DMS79 treated with DMSO at 0.1 percent for 48 hours (cell line): ENCODE results near the gene TSEN54.

Experiments
- DNase-seq: peaks from one replicate; lab custom pipeline; 2025; lab: John Stamatoyannopoulos, UW

The TSEN54 gene

GRCh38 chr17:75488693-75489510 lies 27.4 kb upstream of the TSEN54 start:
- no peak for DNase-seq

- DNase-seq: no peak
Measured at GRCh38 chr17:75489511-75489955, 26.8 kb upstream of the TSEN54 start.

GRCh38 chr17:75490173-75490743 lies 26.1 kb upstream of the TSEN54 start:
- DNase-seq: no peak

- DNase-seq: no peak
Measured at GRCh38 chr17:75490953-75491649, 25.2 kb upstream of the TSEN54 start.

GRCh38 chr17:75491680-75492079 lies 24.6 kb upstream of the TSEN54 start:
- DNase-seq: no peak

- no peak for DNase-seq
Measured at GRCh38 chr17:75492555-75493168, 23.7 kb upstream of the TSEN54 start.

- DNase-seq: no peak
Measured at GRCh38 chr17:75493476-75494129, 22.7 kb upstream of the TSEN54 start.

- no peak for DNase-seq
Measured at GRCh38 chr17:75494326-75494877, 21.9 kb upstream of the TSEN54 start.

GRCh38 chr17:75496005-75496404 lies 20.3 kb upstream of the TSEN54 start:
- DNase-seq: no peak

GRCh38 chr17:75498039-75498725 lies 18.1 kb upstream of the TSEN54 start:
- DNase-seq: no peak

GRCh38 chr17:75498726-75499213 lies 17.6 kb upstream of the TSEN54 start:
- DNase-seq: no peak

- DNase-seq: no peak
Measured at GRCh38 chr17:75499313-75500022, 16.9 kb upstream of the TSEN54 start.

- no peak for DNase-seq
Measured at GRCh38 chr17:75500419-75501216, 15.7 kb upstream of the TSEN54 start.

- DNase-seq: no peak
Measured at GRCh38 chr17:75501378-75502071, 14.8 kb upstream of the TSEN54 start.

- DNase-seq: no peak
Measured at GRCh38 chr17:75502072-75502720, 14.1 kb upstream of the TSEN54 start.

- DNase-seq: no peak
Measured at GRCh38 chr17:75502721-75503329, 13.5 kb upstream of the TSEN54 start.

- DNase-seq: no peak
Measured at GRCh38 chr17:75503337-75503950, 12.9 kb upstream of the TSEN54 start.
